Stimulated activated naive CD4-positive, alpha-beta T cell treated with Interleukin-2 at 50 U/mL for 16 hours (primary cell): ENCODE results near the gene GLRX2.
"Not testable (repeated sequence)": the region's sequence is repeated elsewhere in the genome, so short reads cannot be mapped to it uniquely, and the experiment has no call there.

Experiments used
- DNase-seq: peaks from one replicate; lab custom pipeline; 2025; lab: John Stamatoyannopoulos, UW

GLRX2 gene

GRCh38 chr1:193062698-193063463, 42.3 kb downstream of the GLRX2 start:
- no peak for DNase-seq

DNA sequence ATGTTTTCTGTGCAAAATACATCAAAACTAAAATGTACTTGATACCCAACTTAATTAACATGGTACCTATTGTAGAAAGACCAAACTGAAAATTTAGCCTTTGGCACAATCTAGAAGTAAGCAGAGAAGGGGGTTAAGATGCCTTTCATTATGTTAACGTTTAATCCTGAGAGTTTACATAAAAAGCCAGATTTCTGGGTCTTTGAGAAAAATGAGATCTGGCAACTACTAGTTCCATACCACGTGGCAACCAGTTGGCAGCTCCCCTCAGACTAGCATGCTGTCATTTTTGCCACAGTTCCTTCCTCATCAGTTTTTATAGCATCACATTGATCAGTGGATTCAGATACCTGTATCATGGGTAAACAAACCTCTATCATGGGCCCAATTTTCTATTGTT, 44.3 kb downstream of the GLRX2 start:
- DNase-seq = no peak

DNA sequence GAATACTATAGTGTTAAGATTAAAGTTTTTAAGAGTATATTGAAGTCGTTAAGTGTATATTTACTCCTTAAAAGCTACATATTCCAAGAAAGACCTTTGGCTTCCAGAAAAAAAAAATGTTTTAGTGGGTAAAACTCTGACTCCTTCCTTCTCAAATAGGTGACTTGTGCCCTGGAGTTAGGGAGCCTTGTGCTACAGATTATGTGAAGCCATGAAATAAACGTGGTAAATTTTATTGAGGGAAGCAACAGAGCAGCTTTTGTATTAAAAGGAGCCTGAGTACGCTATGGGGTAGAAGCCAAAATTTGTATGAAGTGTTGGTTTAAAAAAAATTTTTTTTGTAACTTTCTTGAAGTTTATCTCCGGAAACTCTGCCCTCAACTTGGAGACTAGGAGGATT, 44.8 kb downstream of the GLRX2 start:
- no peak for DNase-seq

DNA sequence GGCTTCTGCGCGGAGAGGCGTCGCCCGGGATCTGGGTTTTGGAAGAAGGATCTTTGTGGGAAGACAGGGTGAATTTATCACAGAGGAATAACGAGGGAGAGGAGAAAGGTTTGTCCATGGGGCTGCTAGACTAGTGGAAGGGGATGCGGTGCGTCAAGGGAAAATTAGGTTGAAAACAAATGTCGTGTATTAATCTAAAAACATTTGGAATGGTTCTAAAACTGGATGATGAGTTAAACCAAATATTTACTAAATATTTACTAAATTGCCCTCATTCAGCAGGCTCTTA, 45.2 kb downstream of the GLRX2 start:
- DNase-seq = no peak

- peak; percentile 95 for DNase-seq
Measured at GRCh38 chr1:193059282-193060114, 45.7 kb downstream of the GLRX2 start, which contains the start of the genes RO60 and UCHL5. Gene RO60, plus strand, starts transcription at chr1:193059612. Its CDS starts 9,443 bp downstream, at chr1:193069055. Gene UCHL5, minus strand, starts transcription at chr1:193059360. Its CDS starts 100 bp downstream, at chr1:193059260.

DNA sequence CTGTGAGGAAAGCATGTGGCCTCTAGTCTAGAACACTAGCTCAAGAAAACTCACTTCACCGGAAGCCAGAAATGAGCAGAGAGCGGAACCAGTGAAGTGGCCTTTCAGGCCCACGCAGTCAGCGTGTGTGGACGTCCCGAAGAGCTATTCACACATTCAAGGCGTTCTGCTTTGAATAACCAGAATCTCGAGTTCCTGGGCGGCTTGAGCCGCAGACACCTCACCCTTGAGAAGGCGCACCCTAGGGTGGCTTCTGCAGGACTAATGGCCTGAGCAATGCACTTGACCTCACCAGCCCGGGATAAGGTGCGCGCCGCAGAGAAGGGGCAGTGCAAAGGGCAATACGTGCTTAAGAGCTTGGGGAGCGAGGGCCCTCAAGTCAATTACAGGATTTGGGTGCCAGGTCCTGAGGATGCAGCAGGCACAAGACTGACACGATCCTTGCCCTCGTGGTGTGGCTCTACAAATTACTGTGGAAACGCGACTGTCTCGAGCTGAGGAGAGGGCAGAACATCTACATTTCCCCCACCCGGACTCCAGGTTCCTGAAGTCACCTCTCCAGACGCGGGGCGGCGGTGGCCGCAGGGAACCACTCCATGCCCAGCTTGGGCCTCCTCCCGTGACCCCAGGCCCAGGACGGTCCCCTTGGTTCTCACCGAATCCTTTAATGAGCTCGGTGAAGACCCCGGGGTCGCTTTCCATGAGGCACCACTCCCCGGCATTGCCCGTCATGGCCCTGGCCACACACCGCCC, 46.5 kb downstream of the GLRX2 start:
- DNase-seq = peak; percentile 71

DNA sequence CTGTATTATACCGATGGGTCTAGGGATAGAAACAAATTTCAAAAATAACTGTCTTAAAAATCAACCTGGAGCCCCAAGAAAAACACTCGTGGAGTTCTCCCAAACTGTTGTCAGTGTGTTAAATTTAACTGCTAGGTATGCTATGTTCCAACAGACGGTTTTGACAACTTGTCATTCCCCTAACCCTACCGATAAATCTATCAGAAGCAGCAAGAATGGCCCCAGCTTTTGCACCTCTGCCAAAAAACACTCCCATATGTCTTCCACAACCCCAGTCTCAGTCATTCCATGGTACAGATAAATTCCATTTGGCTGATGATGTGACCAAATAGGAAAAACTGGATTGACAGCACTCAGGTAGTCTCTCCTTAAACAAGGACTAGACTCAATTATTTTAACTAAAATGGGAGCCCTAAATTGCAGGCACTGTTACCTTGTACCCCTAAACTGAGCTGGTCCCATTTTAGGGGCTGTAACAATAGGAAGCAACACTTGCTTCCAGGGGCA, 51.0 kb downstream of the GLRX2 start:
- DNase-seq = no peak

- DNase-seq = not testable (repeated sequence)
Measured at GRCh38 chr1:193048913-193049312, 56.3 kb downstream of the GLRX2 start.
